Measurements from ENCODE around the gene RFESD. TPM values are rescaled to one million over a fixed set of nuclear protein-coding genes. Genes with fewer than 3 reads are reported as not detected.

The RFESD gene
- 1 to 10 TPM in 2 of 4 donors, under 1 TPM in 1, not detected in 1; 0.27 to 3.4 (median 1.4) TPM for polyA plus RNA-seq
- long read RNA-seq, donor 1, partial matches to known transcripts, result 0 of 2 reads
- long read RNA-seq, donor 1, other reads (novel, unspliced or antisense), result 0 of 2 reads
- long read RNA-seq, donor 2, result 0 reads
- long read RNA-seq, donor 3, partial matches to known transcripts, result 0 of 1 reads
- long read RNA-seq, donor 3, other reads (novel, unspliced or antisense), result 0 of 1 reads
- long read RNA-seq, donor 4, result 0 reads
- long read RNA-seq, donor 5, result 0 reads
- long read RNA-seq, donor 6, partial matches to known transcripts, result 0 of 1 reads
- long read RNA-seq, donor 6, other reads (novel, unspliced or antisense), result 0 of 1 reads
- long read RNA-seq, donor 7, partial matches to known transcripts, result 0 of 4 reads
- long read RNA-seq, donor 7, other reads (novel, unspliced or antisense), result 0 of 4 reads
- long read RNA-seq, donor 8, result 0 reads
- long read RNA-seq, donor 9, partial matches to known transcripts, result 0 of 1 reads
- long read RNA-seq, donor 9, other reads (novel, unspliced or antisense), result 0 of 1 reads
- long read RNA-seq, donor 10, partial matches to known transcripts, result 0 of 1 reads
- long read RNA-seq, donor 10, other reads (novel, unspliced or antisense), result 0 of 1 reads

GRCh38 chr5:95646569-95647431 lies at the start of gene RFESD:
RFESD (plus strand) TSS chr5:95646777; CDS start chr5:95652272, 5,495 bp downstream.
- H3K4me1 ChIP-seq (ENCODE audit: control insufficient read depth in 3 of 3, insufficient read depth in 2 of 3, low read depth in 1 of 3, low read length in 2 of 3), result peaks cover 0 to 17% (median 0%) of the 10 kb centered on the region in 3 donors
- H3K4me3 ChIP-seq (ENCODE audit: low read depth in 1 of 3, low read length in 3 of 3), result peak within 1 kb of the TSS in 2 of 3 donors; percentile 53 to 56
- H3K9me3 ChIP-seq (ENCODE audit: control insufficient read depth in 2 of 2, insufficient read depth in 1 of 2, low read depth in 1 of 2, low read length in 1 of 2), result peaks cover 0 to 2% of the 10 kb centered on the region in 2 donors
- H3K36me3 ChIP-seq (ENCODE audit: control insufficient read depth in 3 of 3, insufficient read depth in 2 of 3, low read depth in 1 of 3, low read length in 3 of 3), result no peaks in the 10 kb centered on the region
- DNase-seq (peak; percentile 98 to 99), FAIRE-seq (no peak)
- H3K27me3 ChIP-seq (ENCODE audit: control insufficient read depth in 3 of 3, insufficient read depth in 3 of 3, low read length in 3 of 3), result no peaks in the 10 kb centered on the region
- H3K27ac ChIP-seq (ENCODE audit: low read depth in 1 of 3, low read length in 2 of 3), result peak within 1 kb of the TSS; percentile 89 to 96 (median 92)
- 0 to 1% (median 1%) methylated on average over 60 of the region's 60 CpGs for WGBS, 3 donors

GRCh38 chr5:95599252-95599651 lies 47.3 kb upstream of the RFESD start:
- Histone ChIP-seq H3K4me1 (ENCODE audit: control insufficient read depth in 3 of 3, insufficient read depth in 2 of 3, low read depth in 1 of 3, low read length in 2 of 3) (no peaks in the 10 kb centered on the region), H3K4me3 (ENCODE audit: low read depth in 1 of 3, low read length in 3 of 3) (no peak overlapping the region), H3K9me3 (ENCODE audit: control insufficient read depth in 2 of 2, insufficient read depth in 1 of 2, low read depth in 1 of 2, low read length in 1 of 2) (no peaks in the 10 kb centered on the region), H3K27me3 (ENCODE audit: control insufficient read depth in 3 of 3, insufficient read depth in 3 of 3, low read length in 3 of 3) (no peaks in the 10 kb centered on the region), H3K36me3 (ENCODE audit: control insufficient read depth in 3 of 3, insufficient read depth in 2 of 3, low read depth in 1 of 3, low read length in 3 of 3) (peaks cover 0 to 3% (median 0%) of the 10 kb centered on the region in 3 donors), H3K27ac (ENCODE audit: low read depth in 1 of 3, low read length in 2 of 3) (no peak overlapping the region)
- 90 to 100% (median 95%) methylated on average over 1 of the region's 1 CpG for WGBS, 3 donors
- DNase-seq (no peak), FAIRE-seq (no peak)

GRCh38 chr5:95600557-95600956 lies 46.0 kb upstream of the RFESD start:
- DNase-seq, result no peak
- H3K27me3 ChIP-seq (ENCODE audit: control insufficient read depth in 3 of 3, insufficient read depth in 3 of 3, low read length in 3 of 3), result no peaks in the 10 kb centered on the region
- no peak for FAIRE-seq
- H3K27ac ChIP-seq (ENCODE audit: low read depth in 1 of 3, low read length in 2 of 3), result no peak overlapping the region
- H3K4me1 ChIP-seq (ENCODE audit: control insufficient read depth in 3 of 3, insufficient read depth in 2 of 3, low read depth in 1 of 3, low read length in 2 of 3), result no peaks in the 10 kb centered on the region
- 75 to 96% (median 92%) methylated on average over 1 of the region's 1 CpG for WGBS, 3 donors
- no peaks in the 10 kb centered on the region for H3K9me3 ChIP-seq (ENCODE audit: control insufficient read depth in 2 of 2, insufficient read depth in 1 of 2, low read depth in 1 of 2, low read length in 1 of 2)
- H3K4me3 ChIP-seq (ENCODE audit: low read depth in 1 of 3, low read length in 3 of 3), result no peak overlapping the region
- peaks cover 0 to 3% (median 0%) of the 10 kb centered on the region in 3 donors for H3K36me3 ChIP-seq (ENCODE audit: control insufficient read depth in 3 of 3, insufficient read depth in 2 of 3, low read depth in 1 of 3, low read length in 3 of 3)

GRCh38 chr5:95605786-95606185 lies 40.8 kb upstream of the RFESD start:
- FAIRE-seq, result no peak
- Histone ChIP-seq H3K27me3 (ENCODE audit: control insufficient read depth in 3 of 3, insufficient read depth in 3 of 3, low read length in 3 of 3) (no peaks in the 10 kb centered on the region), H3K27ac (ENCODE audit: low read depth in 1 of 3, low read length in 2 of 3) (no peak overlapping the region), H3K4me1 (ENCODE audit: control insufficient read depth in 3 of 3, insufficient read depth in 2 of 3, low read depth in 1 of 3, low read length in 2 of 3) (no peaks in the 10 kb centered on the region), H3K36me3 (ENCODE audit: control insufficient read depth in 3 of 3, insufficient read depth in 2 of 3, low read depth in 1 of 3, low read length in 3 of 3) (peaks cover 0 to 3% (median 0%) of the 10 kb centered on the region in 3 donors), H3K4me3 (ENCODE audit: low read depth in 1 of 3, low read length in 3 of 3) (no peak overlapping the region), H3K9me3 (ENCODE audit: control insufficient read depth in 2 of 2, insufficient read depth in 1 of 2, low read depth in 1 of 2, low read length in 1 of 2) (no peaks in the 10 kb centered on the region)
- no peak for DNase-seq
- WGBS, 3 donors, result 97% methylated on average over 5 of the region's 5 CpGs

- peaks cover 0 to 3% (median 0%) of the 10 kb centered on the region in 3 donors for H3K36me3 ChIP-seq (ENCODE audit: control insufficient read depth in 3 of 3, insufficient read depth in 2 of 3, low read depth in 1 of 3, low read length in 3 of 3)
- no peaks in the 10 kb centered on the region for H3K4me1 ChIP-seq (ENCODE audit: control insufficient read depth in 3 of 3, insufficient read depth in 2 of 3, low read depth in 1 of 3, low read length in 2 of 3)
- H3K27ac ChIP-seq (ENCODE audit: low read depth in 1 of 3, low read length in 2 of 3), result no peak overlapping the region
- 94 to 96% (median 96%) methylated on average over 1 of the region's 1 CpG for WGBS, 3 donors
- no peaks in the 10 kb centered on the region for H3K27me3 ChIP-seq (ENCODE audit: control insufficient read depth in 3 of 3, insufficient read depth in 3 of 3, low read length in 3 of 3)
- no peak overlapping the region for H3K4me3 ChIP-seq (ENCODE audit: low read depth in 1 of 3, low read length in 3 of 3)
- no peaks in the 10 kb centered on the region for H3K9me3 ChIP-seq (ENCODE audit: control insufficient read depth in 2 of 2, insufficient read depth in 1 of 2, low read depth in 1 of 2, low read length in 1 of 2)
- no peak for FAIRE-seq
- no peak for DNase-seq
Measured at GRCh38 chr5:95606419-95606818, 40.2 kb upstream of the RFESD start.

- H3K27me3 ChIP-seq (ENCODE audit: control insufficient read depth in 3 of 3, insufficient read depth in 3 of 3, low read length in 3 of 3), result no peaks in the 10 kb centered on the region
- H3K27ac ChIP-seq (ENCODE audit: low read depth in 1 of 3, low read length in 2 of 3), result no peak overlapping the region
- WGBS, 3 donors, result 60 to 72% (median 64%) methylated on average over 3 of the region's 3 CpGs
- FAIRE-seq (no peak), DNase-seq (no peak)
- peaks cover 0 to 19% of the 10 kb centered on the region in 2 donors for H3K9me3 ChIP-seq (ENCODE audit: control insufficient read depth in 2 of 2, insufficient read depth in 1 of 2, low read depth in 1 of 2, low read length in 1 of 2)
- no peak overlapping the region for H3K4me3 ChIP-seq (ENCODE audit: low read depth in 1 of 3, low read length in 3 of 3)
- H3K4me1 ChIP-seq (ENCODE audit: control insufficient read depth in 3 of 3, insufficient read depth in 2 of 3, low read depth in 1 of 3, low read length in 2 of 3), result no peaks in the 10 kb centered on the region
- peaks cover 0 to 2% (median 0%) of the 10 kb centered on the region in 3 donors for H3K36me3 ChIP-seq (ENCODE audit: control insufficient read depth in 3 of 3, insufficient read depth in 2 of 3, low read depth in 1 of 3, low read length in 3 of 3)
Measured at GRCh38 chr5:95609711-95610110, 36.9 kb upstream of the RFESD start.

- FAIRE-seq, result no peak
- Histone ChIP-seq H3K9me3 (ENCODE audit: control insufficient read depth in 2 of 2, insufficient read depth in 1 of 2, low read depth in 1 of 2, low read length in 1 of 2) (peaks cover 0 to 19% of the 10 kb centered on the region in 2 donors), H3K36me3 (ENCODE audit: control insufficient read depth in 3 of 3, insufficient read depth in 2 of 3, low read depth in 1 of 3, low read length in 3 of 3) (peaks cover 0 to 2% (median 0%) of the 10 kb centered on the region in 3 donors), H3K27ac (ENCODE audit: low read depth in 1 of 3, low read length in 2 of 3) (no peak overlapping the region), H3K4me1 (ENCODE audit: control insufficient read depth in 3 of 3, insufficient read depth in 2 of 3, low read depth in 1 of 3, low read length in 2 of 3) (no peaks in the 10 kb centered on the region), H3K4me3 (ENCODE audit: low read depth in 1 of 3, low read length in 3 of 3) (no peak overlapping the region), H3K27me3 (ENCODE audit: control insufficient read depth in 3 of 3, insufficient read depth in 3 of 3, low read length in 3 of 3) (no peaks in the 10 kb centered on the region)
- DNase-seq, result no peak
- WGBS, 3 donors, result 94 to 95% (median 95%) methylated on average over 7 of the region's 7 CpGs
Measured at GRCh38 chr5:95610546-95610945, 36.0 kb upstream of the RFESD start.

GRCh38 chr5:95611396-95611795 lies 35.2 kb upstream of the RFESD start:
- H3K27me3 ChIP-seq (ENCODE audit: control insufficient read depth in 3 of 3, insufficient read depth in 3 of 3, low read length in 3 of 3), result no peaks in the 10 kb centered on the region
- peaks cover 0 to 2% (median 0%) of the 10 kb centered on the region in 3 donors for H3K36me3 ChIP-seq (ENCODE audit: control insufficient read depth in 3 of 3, insufficient read depth in 2 of 3, low read depth in 1 of 3, low read length in 3 of 3)
- no peaks in the 10 kb centered on the region for H3K4me1 ChIP-seq (ENCODE audit: control insufficient read depth in 3 of 3, insufficient read depth in 2 of 3, low read depth in 1 of 3, low read length in 2 of 3)
- H3K4me3 ChIP-seq (ENCODE audit: low read depth in 1 of 3, low read length in 3 of 3), result no peak overlapping the region
- FAIRE-seq, result no peak
- WGBS, 3 donors, result 89 to 94% (median 92%) methylated on average over 3 of the region's 3 CpGs
- H3K27ac ChIP-seq (ENCODE audit: low read depth in 1 of 3, low read length in 2 of 3), result no peak overlapping the region
- no peak for DNase-seq
- peaks cover 0 to 19% of the 10 kb centered on the region in 2 donors for H3K9me3 ChIP-seq (ENCODE audit: control insufficient read depth in 2 of 2, insufficient read depth in 1 of 2, low read depth in 1 of 2, low read length in 1 of 2)
